Measurements from ENCODE around the gene UGGT2.
"Not testable (repeated sequence)": the region's sequence is repeated elsewhere in the genome, so short reads cannot be mapped to it uniquely, and the experiment has no call there.

The UGGT2 gene

GRCh38 chr13:95861296-95861695, 191.9 kb downstream of the UGGT2 start:
- no peak overlapping the region for H3K27ac Mint-ChIP-seq
- H3K4me3 Mint-ChIP-seq = no peak overlapping the region
- no peak for ATAC-seq (replicated peaks)
- H3K9me3 Mint-ChIP-seq = no peaks in the 10 kb centered on the region
- H3K27me3 Mint-ChIP-seq = no peaks in the 10 kb centered on the region
- no peaks in the 10 kb centered on the region for H3K4me1 Mint-ChIP-seq
- H3K36me3 Mint-ChIP-seq = no peaks in the 10 kb centered on the region
- DNase-seq = no peak

GRCh38 chr13:95858286-95859075, 194.7 kb downstream of the UGGT2 start:
- DNase-seq (no peak), ATAC-seq (replicated peaks) (no peak)
- no peaks in the 10 kb centered on the region for H3K4me1 Mint-ChIP-seq
- no peaks in the 10 kb centered on the region for H3K36me3 Mint-ChIP-seq
- no peak overlapping the region for H3K27ac Mint-ChIP-seq
- H3K4me3 Mint-ChIP-seq = no peak overlapping the region
- no peaks in the 10 kb centered on the region for H3K9me3 Mint-ChIP-seq
- H3K27me3 Mint-ChIP-seq = no peaks in the 10 kb centered on the region

GRCh38 chr13:95845656-95846055, 207.5 kb downstream of the UGGT2 start:
- H3K4me1 Mint-ChIP-seq; H3K36me3 Mint-ChIP-seq; DNase-seq; ATAC-seq (replicated peaks); H3K27ac Mint-ChIP-seq; H3K4me3 Mint-ChIP-seq; H3K27me3 Mint-ChIP-seq; H3K9me3 Mint-ChIP-seq: not testable (repeated sequence)

GRCh38 chr13:95842898-95843297, 210.3 kb downstream of the UGGT2 start:
- Mint-ChIP-seq H3K27me3 (no peaks in the 10 kb centered on the region), H3K9me3 (peaks cover 4 to 5% of the 10 kb centered on the region in 2 donors)

GRCh38 chr13:95841894-95842293, 211.3 kb downstream of the UGGT2 start:
- no peaks in the 10 kb centered on the region for H3K36me3 Mint-ChIP-seq
- DNase-seq (no peak), ATAC-seq (replicated peaks) (no peak)
- no peaks in the 10 kb centered on the region for H3K27me3 Mint-ChIP-seq
- no peak overlapping the region for H3K27ac Mint-ChIP-seq
- H3K4me1 Mint-ChIP-seq = no peaks in the 10 kb centered on the region
- peaks cover 4 to 7% of the 10 kb centered on the region in 2 donors for H3K9me3 Mint-ChIP-seq
- H3K4me3 Mint-ChIP-seq = no peak overlapping the region

More at GRCh38 chr13:95842898-95843297, 210.3 kb downstream of the UGGT2 start:
- H3K4me3 Mint-ChIP-seq = no peak overlapping the region
- no peaks in the 10 kb centered on the region for H3K4me1 Mint-ChIP-seq
- H3K36me3 Mint-ChIP-seq = no peaks in the 10 kb centered on the region
- DNase-seq (no peak), ATAC-seq (replicated peaks) (no peak)
- H3K27ac Mint-ChIP-seq = no peak overlapping the region

GRCh38 chr13:95834134-95834765, 219.0 kb downstream of the UGGT2 start:
- Mint-ChIP-seq H3K36me3 (no peaks in the 10 kb centered on the region), H3K9me3 (peaks cover 0 to 8% of the 10 kb centered on the region in 2 donors), H3K27me3 (peaks cover 0 to 4% of the 10 kb centered on the region in 2 donors), H3K4me1 (peaks cover 0 to 2% of the 10 kb centered on the region in 2 donors), H3K27ac (no peak overlapping the region), H3K4me3 (no peak overlapping the region)
- peak; percentile 33 for DNase-seq
- ATAC-seq (replicated peaks) = peak; percentile 72 to 81

- peaks cover 0 to 6% of the 10 kb centered on the region in 2 donors for H3K9me3 Mint-ChIP-seq
- ATAC-seq (replicated peaks) (no peak), DNase-seq (no peak)
- H3K27ac Mint-ChIP-seq = no peak overlapping the region
- H3K4me1 Mint-ChIP-seq = peaks cover 0 to 2% of the 10 kb centered on the region in 2 donors
- H3K4me3 Mint-ChIP-seq = no peak overlapping the region
- H3K27me3 Mint-ChIP-seq = peaks cover 0 to 4% of the 10 kb centered on the region in 2 donors
- no peaks in the 10 kb centered on the region for H3K36me3 Mint-ChIP-seq
These were observed 219.5 kb downstream of the UGGT2 start for GRCh38 chr13:95833719-95834118.

- Mint-ChIP-seq H3K27me3 (peaks cover 4 to 6% of the 10 kb centered on the region in 2 donors), H3K36me3 (no peaks in the 10 kb centered on the region), H3K9me3 (peaks cover 0 to 8% of the 10 kb centered on the region in 2 donors), H3K27ac (no peak overlapping the region), H3K4me3 (no peak overlapping the region), H3K4me1 (peaks cover 0 to 2% of the 10 kb centered on the region in 2 donors)
- ATAC-seq (replicated peaks) = no peak
- no peak for DNase-seq
These were observed 220.1 kb downstream of the UGGT2 start for GRCh38 chr13:95833126-95833525.

- H3K9me3 Mint-ChIP-seq = peaks cover 2 to 5% of the 10 kb centered on the region in 2 donors
- H3K27ac Mint-ChIP-seq = no peak overlapping the region
- peaks cover 4 to 14% of the 10 kb centered on the region in 2 donors for H3K27me3 Mint-ChIP-seq
- DNase-seq = no peak
- H3K36me3 Mint-ChIP-seq = no peaks in the 10 kb centered on the region
- no peak overlapping the region for H3K4me3 Mint-ChIP-seq
- no peak for ATAC-seq (replicated peaks)
- H3K4me1 Mint-ChIP-seq = no peaks in the 10 kb centered on the region
These were observed 230.9 kb downstream of the UGGT2 start for GRCh38 chr13:95822303-95822702.

GRCh38 chr13:95814495-95814894, 238.7 kb downstream of the UGGT2 start:
- Mint-ChIP-seq H3K9me3 (peaks cover 14 to 16% of the 10 kb centered on the region in 2 donors), H3K36me3 (peaks cover 4 to 9% of the 10 kb centered on the region in 2 donors)
- no peak for ATAC-seq (replicated peaks)

GRCh38 chr13:95813139-95813538, 240.1 kb downstream of the UGGT2 start:
- ATAC-seq (replicated peaks) (no peak), DNase-seq (no peak)
- H3K27me3 Mint-ChIP-seq = peaks cover 5 to 19% of the 10 kb centered on the region in 2 donors
- no peaks in the 10 kb centered on the region for H3K4me1 Mint-ChIP-seq
- no peak overlapping the region for H3K27ac Mint-ChIP-seq
- H3K9me3 Mint-ChIP-seq = peaks cover 17 to 20% of the 10 kb centered on the region in 2 donors
- H3K4me3 Mint-ChIP-seq = no peak overlapping the region
- H3K36me3 Mint-ChIP-seq = peaks cover 5 to 12% of the 10 kb centered on the region in 2 donors

More at GRCh38 chr13:95814495-95814894, 238.7 kb downstream of the UGGT2 start:
- Mint-ChIP-seq H3K27ac (no peak overlapping the region), H3K4me3 (no peak overlapping the region), H3K27me3 (peaks cover 1 to 15% of the 10 kb centered on the region in 2 donors), H3K4me1 (no peaks in the 10 kb centered on the region)
- DNase-seq = no peak

- H3K36me3 Mint-ChIP-seq = peaks cover 7 to 12% of the 10 kb centered on the region in 2 donors
- peaks cover 13 to 19% of the 10 kb centered on the region in 2 donors for H3K27me3 Mint-ChIP-seq
- no peak for DNase-seq
- ATAC-seq (replicated peaks) = no peak
- peaks cover 23 to 24% of the 10 kb centered on the region in 2 donors for H3K9me3 Mint-ChIP-seq
- no peaks in the 10 kb centered on the region for H3K4me1 Mint-ChIP-seq
- no peak overlapping the region for H3K4me3 Mint-ChIP-seq
- H3K27ac Mint-ChIP-seq = no peak overlapping the region
These were observed 243.8 kb downstream of the UGGT2 start for GRCh38 chr13:95809429-95809828.

GRCh38 chr13:95805921-95806320, 247.3 kb downstream of the UGGT2 start:
- peaks cover 4 to 5% of the 10 kb centered on the region in 2 donors for H3K36me3 Mint-ChIP-seq

GRCh38 chr13:95801825-95802224, 251.4 kb downstream of the UGGT2 start:
- DNase-seq (no peak), ATAC-seq (replicated peaks) (no peak)
- Mint-ChIP-seq H3K27me3 (peaks cover 0 to 3% of the 10 kb centered on the region in 2 donors), H3K27ac (no peak overlapping the region), H3K9me3 (peaks cover 7% of the 10 kb centered on the region in 2 donors), H3K4me1 (no peaks in the 10 kb centered on the region), H3K36me3 (peaks cover 0 to 2% of the 10 kb centered on the region in 2 donors), H3K4me3 (no peak overlapping the region)

More at GRCh38 chr13:95805921-95806320, 247.3 kb downstream of the UGGT2 start:
- H3K27me3 Mint-ChIP-seq = peaks cover 6 to 13% of the 10 kb centered on the region in 2 donors
- H3K4me3 Mint-ChIP-seq = no peak overlapping the region
- DNase-seq = no peak
- H3K9me3 Mint-ChIP-seq = peaks cover 12 to 13% of the 10 kb centered on the region in 2 donors
- ATAC-seq (replicated peaks) = no peak
- H3K27ac Mint-ChIP-seq = no peak overlapping the region
- H3K4me1 Mint-ChIP-seq = no peaks in the 10 kb centered on the region

- no peak overlapping the region for H3K4me3 Mint-ChIP-seq
- H3K4me1 Mint-ChIP-seq = no peaks in the 10 kb centered on the region
- peaks cover 2 to 4% of the 10 kb centered on the region in 2 donors for H3K9me3 Mint-ChIP-seq
- H3K27me3 Mint-ChIP-seq = no peaks in the 10 kb centered on the region
- DNase-seq (no peak), ATAC-seq (replicated peaks) (no peak)
- no peak overlapping the region for H3K27ac Mint-ChIP-seq
- no peaks in the 10 kb centered on the region for H3K36me3 Mint-ChIP-seq
These were observed 252.8 kb downstream of the UGGT2 start for GRCh38 chr13:95800436-95800835.

Measured in stimulated activated naive B cell treated with anti-CD40 and anti-IgM and Interleukin-4, amounts not matched to agents 10 μg/mL and 1 μg/mL and 100 μg/mL, for 72 hours (primary cell).